NCI-H2081 (cell line): Measurements from ENCODE around the gene ZBTB7C.

Experiments
- DNase-seq, 2 experiments: peaks; one replicate each; lab custom pipeline; 2025; lab: John Stamatoyannopoulos, UW

ZBTB7C gene

GRCh38 chr18:48390641-48391040, 18.5 kb downstream of the ZBTB7C start:
- DNase-seq = no peak

GRCh38 chr18:48388478-48388877, 20.7 kb downstream of the ZBTB7C start:
- DNase-seq = no peak

- DNase-seq = no peak
Observed at GRCh38 chr18:48387300-48387699, 21.9 kb downstream of the ZBTB7C start.

GRCh38 chr18:48385596-48385995, 23.6 kb downstream of the ZBTB7C start:
- DNase-seq = no peak

- no peak for DNase-seq
Observed at GRCh38 chr18:48376934-48377333, 32.2 kb downstream of the ZBTB7C start.

GRCh38 chr18:48376406-48376805, 32.8 kb downstream of the ZBTB7C start:
- no peak for DNase-seq

- no peak for DNase-seq
Observed at GRCh38 chr18:48375150-48375800, 33.9 kb downstream of the ZBTB7C start.

- DNase-seq = no peak
Observed at GRCh38 chr18:48374423-48375149, 34.6 kb downstream of the ZBTB7C start.

- no peak for DNase-seq
Observed at GRCh38 chr18:48371854-48372602, 37.2 kb downstream of the ZBTB7C start.

GRCh38 chr18:48367557-48367956, 41.6 kb downstream of the ZBTB7C start:
- no peak for DNase-seq

GRCh38 chr18:48365965-48366364, 43.2 kb downstream of the ZBTB7C start:
- no peak for DNase-seq

- DNase-seq = no peak
Observed at GRCh38 chr18:48364146-48364545, 45.0 kb downstream of the ZBTB7C start.

- DNase-seq = no peak
Observed at GRCh38 chr18:48363175-48363574, 46.0 kb downstream of the ZBTB7C start.

- no peak for DNase-seq
Observed at GRCh38 chr18:48361801-48362200, 47.4 kb downstream of the ZBTB7C start.

GRCh38 chr18:48360376-48361021, 48.7 kb downstream of the ZBTB7C start:
- DNase-seq = no peak

GRCh38 chr18:48359626-48360025, 49.6 kb downstream of the ZBTB7C start:
- DNase-seq = no peak

- DNase-seq = no peak
Observed at GRCh38 chr18:48358868-48359267, 50.3 kb downstream of the ZBTB7C start.

GRCh38 chr18:48356909-48357631, 52.1 kb downstream of the ZBTB7C start:
- DNase-seq = no peak

GRCh38 chr18:48356151-48356745, 52.9 kb downstream of the ZBTB7C start:
- no peak for DNase-seq

GRCh38 chr18:48355276-48356115, 53.7 kb downstream of the ZBTB7C start:
- no peak for DNase-seq
